ENCODE data around the gene RNF144A. TPM values are rescaled to one million over a fixed set of nuclear protein-coding genes. Genes with fewer than 3 reads are reported as not detected.

RNF144A gene
- total and polyA plus RNA-seq, 8 donors = 1.4 to 71.4 (median 5.6) TPM

- TF ChIP-seq CTCF (IDR thresholded peaks at IDR 0.05) = no peak
- no peak for TF ChIP-seq POLR2A (IDR thresholded peaks at IDR 0.05)
- TF ChIP-seq POLR2AphosphoS5 (IDR thresholded peaks at IDR 0.05) = no peak
- TF ChIP-seq EP300 (IDR thresholded peaks at IDR 0.05) = no peak
- no peak for DNase-seq
- peaks cover 0 to 27% (median 19%) of the 10 kb centered on the region in 4 donors for H3K36me3 ChIP-seq
- 87 to 95% (median 91%) methylated on average over 18 of the region's 18 CpGs for WGBS, 5 donors
- peaks cover 11 to 35% (median 22%) of the 10 kb centered on the region in 4 donors for H3K4me1 ChIP-seq
- intact Hi-C loops (cut with DNase I; ENCODE audit: low total_unique reads) = no loop called here
- no peak overlapping the region for H3K4me3 ChIP-seq
- no peaks in the 10 kb centered on the region for H3K9me3 ChIP-seq
- no peak overlapping the region for H3K27ac ChIP-seq
- no peaks in the 10 kb centered on the region for H3K27me3 ChIP-seq
Measured at GRCh38 chr2:7024261-7024660, 107.0 kb downstream of the RNF144A start.

GRCh38 chr2:7025082-7025481 lies 107.9 kb downstream of the RNF144A start:
- no peak for DNase-seq
- intact Hi-C loops (cut with DNase I; ENCODE audit: low total_unique reads) = no loop called here
- H3K9me3 ChIP-seq = no peaks in the 10 kb centered on the region
- 91 to 98% (median 94%) methylated on average over 9 of the region's 9 CpGs for WGBS, 5 donors
- H3K27me3 ChIP-seq = no peaks in the 10 kb centered on the region
- no peak for TF ChIP-seq CTCF (IDR thresholded peaks at IDR 0.05)
- TF ChIP-seq POLR2A (IDR thresholded peaks at IDR 0.05) = no peak
- TF ChIP-seq EP300 (IDR thresholded peaks at IDR 0.05) = no peak
- TF ChIP-seq POLR2AphosphoS5 (IDR thresholded peaks at IDR 0.05) = no peak
- H3K4me3 ChIP-seq = no peak overlapping the region
- H3K4me1 ChIP-seq = peaks cover 11 to 35% (median 22%) of the 10 kb centered on the region in 4 donors
- H3K36me3 ChIP-seq = peaks cover 0 to 27% (median 19%) of the 10 kb centered on the region in 4 donors
- no peak overlapping the region for H3K27ac ChIP-seq

GRCh38 chr2:7026742-7027141 lies 109.5 kb downstream of the RNF144A start:
- H3K4me1 ChIP-seq = peaks cover 15 to 36% (median 30%) of the 10 kb centered on the region in 4 donors
- H3K4me3 ChIP-seq = no peak overlapping the region
- WGBS, 5 donors = 63 to 84% (median 73%) methylated on average over 8 of the region's 8 CpGs
- H3K9me3 ChIP-seq = no peaks in the 10 kb centered on the region
- no peak for TF ChIP-seq POLR2AphosphoS5 (IDR thresholded peaks at IDR 0.05)
- TF ChIP-seq EP300 (IDR thresholded peaks at IDR 0.05) = no peak
- TF ChIP-seq CTCF (IDR thresholded peaks at IDR 0.05) = no peak
- no peak for TF ChIP-seq POLR2A (IDR thresholded peaks at IDR 0.05)
- peak overlapping the region in 2 of 5 donors; percentile 18 to 22 for H3K27ac ChIP-seq
- intact Hi-C loops (cut with DNase I; ENCODE audit: low total_unique reads) = no loop called here
- no peaks in the 10 kb centered on the region for H3K27me3 ChIP-seq
- DNase-seq = peak in 1 of 2 donors; percentile 82
- peaks cover 0 to 21% (median 15%) of the 10 kb centered on the region in 4 donors for H3K36me3 ChIP-seq

GRCh38 chr2:7027411-7027810 lies 110.2 kb downstream of the RNF144A start:
- H3K4me3 ChIP-seq = no peak overlapping the region
- H3K9me3 ChIP-seq = no peaks in the 10 kb centered on the region
- intact Hi-C loops (cut with DNase I; ENCODE audit: low total_unique reads) = no loop called here
- 7 to 84% (median 37%) methylated on average over 4 of the region's 4 CpGs for WGBS, 5 donors
- H3K36me3 ChIP-seq = peaks cover 0 to 27% (median 18%) of the 10 kb centered on the region in 4 donors
- peak overlapping the region in 2 of 5 donors; percentile 18 to 22 for H3K27ac ChIP-seq
- TF ChIP-seq EP300 (IDR thresholded peaks at IDR 0.05) (no peak), CTCF (IDR thresholded peaks at IDR 0.05) (no peak), POLR2AphosphoS5 (IDR thresholded peaks at IDR 0.05) (no peak), POLR2A (IDR thresholded peaks at IDR 0.05) (no peak)
- DNase-seq = no peak
- H3K4me1 ChIP-seq = peaks cover 15 to 36% (median 29%) of the 10 kb centered on the region in 4 donors
- no peaks in the 10 kb centered on the region for H3K27me3 ChIP-seq

Data from stomach (tissue), 9 donors.